Astrocyte (in vitro differentiated cells and primary cell): ENCODE data around the gene SORD. TPM values are rescaled to one million over a fixed set of nuclear protein-coding genes. Genes with fewer than 3 reads are reported as not detected.
"Not testable (repeated sequence)": the region's sequence is repeated elsewhere in the genome, so short reads cannot be mapped to it uniquely, and the experiment has no call there.

Experiments used
- DNase-seq: peaks from one replicate; pipeline ENCODE4 v3.0.0-alpha.2; 2010; ENCODE audit warnings: low read depth
- FAIRE-seq: peaks from 2 replicates; lab custom pipeline; 2011; peaks lifted over from hg19 to GRCh38; lab: Jason Lieb, UNC
- H2AFZ ChIP-seq: 2 replicates; pipeline ENCODE4 v1.6.0; 2012; ENCODE audit warnings: low read depth, low read length, inconsistent platforms
- H3K27ac ChIP-seq: 2 replicates; pipeline ENCODE4 v1.5.1; 2011; ENCODE audit warnings: low read depth, low read length, inconsistent platforms
- H3K27me3 ChIP-seq: 2 replicates; pipeline ENCODE4 v1.6.0; 2011; ENCODE audit warnings: low read length, inconsistent platforms; ENCODE audit not compliant: insufficient read depth
- H3K36me3 ChIP-seq: 2 replicates; pipeline ENCODE4 v1.5.1; 2011; ENCODE audit warnings: low read length, inconsistent platforms; ENCODE audit not compliant: insufficient read depth
- H3K4me1 ChIP-seq: 2 replicates; pipeline ENCODE4 v1.5.1; 2011; ENCODE audit warnings: low read length, inconsistent platforms; ENCODE audit not compliant: insufficient read depth
- H3K4me2 ChIP-seq: 2 replicates; pipeline ENCODE4 v1.6.0; 2012; ENCODE audit warnings: low read length, inconsistent platforms
- H3K4me3 ChIP-seq: 2 replicates; pipeline ENCODE4 v1.5.1; 2011; ENCODE audit warnings: low read depth, mild to moderate bottlenecking, low read length, inconsistent platforms; ENCODE audit not compliant: insufficient read depth
- H3K79me2 ChIP-seq: 2 replicates; pipeline ENCODE4 v1.6.0; 2012; ENCODE audit warnings: mild to moderate bottlenecking, low read length, inconsistent platforms; ENCODE audit not compliant: insufficient read depth
- H3K9ac ChIP-seq: 2 replicates; pipeline ENCODE4 v1.6.0; 2012; ENCODE audit warnings: mild to moderate bottlenecking, low read length, inconsistent platforms
- H3K9me3 ChIP-seq: 2 replicates; pipeline ENCODE4 v1.5.1; 2012; ENCODE audit warnings: low read depth, mild to moderate bottlenecking, low read length, inconsistent platforms; ENCODE audit not compliant: insufficient read depth
- H4K20me1 ChIP-seq: 2 replicates; pipeline ENCODE4 v1.6.0; 2012; ENCODE audit warnings: low read length, inconsistent platforms; ENCODE audit not compliant: insufficient read depth
- H3K27ac Mint-ChIP-seq: one replicate; pipeline ENCODE4 v1.8.0; 2021; ENCODE audit warnings: mild to moderate bottlenecking, mixed read lengths; ENCODE audit not compliant: unreplicated experiment
- H3K27me3 Mint-ChIP-seq: one replicate; pipeline ENCODE4 v1.8.0; 2021; ENCODE audit warnings: low read depth, mixed read lengths; ENCODE audit not compliant: unreplicated experiment
- H3K36me3 Mint-ChIP-seq: one replicate; pipeline ENCODE4 v1.8.0; 2021; ENCODE audit warnings: low read depth, mixed read lengths; ENCODE audit not compliant: unreplicated experiment
- H3K4me1 Mint-ChIP-seq: one replicate; pipeline ENCODE4 v1.8.0; 2021; ENCODE audit warnings: low read depth, mixed read lengths; ENCODE audit not compliant: unreplicated experiment
- H3K4me3 Mint-ChIP-seq: one replicate; pipeline ENCODE4 v1.8.0; 2021; ENCODE audit warnings: mild to moderate bottlenecking, moderate library complexity, mixed read lengths; ENCODE audit not compliant: unreplicated experiment
- H3K9me3 Mint-ChIP-seq: one replicate; pipeline ENCODE4 v1.8.0; 2021; ENCODE audit warnings: mild to moderate bottlenecking, mixed read lengths; ENCODE audit not compliant: unreplicated experiment
- total RNA-seq: library from RNA; stranded (reverse); gene quantifications from 2 replicates; pipeline ENCODE4 v1.2.1, GENCODE V29; 2021
- TF ChIP-seq, protein P1 (sequence below): IDR thresholded peaks from 2 replicates; pipeline ENCODE4 v1.5.1; 2011; ENCODE audit warnings: low read depth, mild to moderate bottlenecking, inconsistent platforms, low read length, moderate library complexity; ENCODE audit not compliant: insufficient read depth

SORD gene
- total RNA-seq, 1 donor from 2014 or later: 26.2 TPM

DNA sequence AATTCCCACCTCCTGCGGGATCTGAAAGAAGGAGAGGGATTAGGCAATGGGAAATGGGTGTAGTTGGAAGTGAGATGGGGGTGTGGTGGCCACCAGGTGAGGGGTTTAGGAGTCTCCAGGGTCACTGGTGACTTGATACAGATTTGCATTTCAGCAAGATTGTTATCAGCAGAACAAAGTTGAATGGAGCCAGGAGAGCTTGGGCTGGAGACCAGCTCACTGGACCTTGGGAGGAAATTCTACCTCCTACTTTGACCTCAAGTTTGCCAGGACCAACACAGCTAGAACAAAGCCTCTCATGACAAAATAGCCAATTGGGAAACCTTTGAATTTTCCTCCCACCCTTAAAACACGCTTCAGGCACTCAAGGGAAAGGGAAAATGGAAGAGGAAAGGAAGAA lies 9.5 kb downstream of the SORD start:
- H2AFZ ChIP-seq, DNase-seq, H4K20me1 ChIP-seq, H3K27me3 Mint-ChIP-seq, H3K4me2 ChIP-seq, H3K9me3 Mint-ChIP-seq, H3K27me3 ChIP-seq, H3K36me3 ChIP-seq, H3K4me1 ChIP-seq, H3K4me3 Mint-ChIP-seq, H3K9ac ChIP-seq, H3K9me3 ChIP-seq, H3K4me3 ChIP-seq, H3K4me1 Mint-ChIP-seq, FAIRE-seq, H3K27ac ChIP-seq, H3K79me2 ChIP-seq, H3K27ac Mint-ChIP-seq: not testable (repeated sequence)
- peaks cover 14% of the 10 kb centered on the region for H3K36me3 Mint-ChIP-seq

DNA sequence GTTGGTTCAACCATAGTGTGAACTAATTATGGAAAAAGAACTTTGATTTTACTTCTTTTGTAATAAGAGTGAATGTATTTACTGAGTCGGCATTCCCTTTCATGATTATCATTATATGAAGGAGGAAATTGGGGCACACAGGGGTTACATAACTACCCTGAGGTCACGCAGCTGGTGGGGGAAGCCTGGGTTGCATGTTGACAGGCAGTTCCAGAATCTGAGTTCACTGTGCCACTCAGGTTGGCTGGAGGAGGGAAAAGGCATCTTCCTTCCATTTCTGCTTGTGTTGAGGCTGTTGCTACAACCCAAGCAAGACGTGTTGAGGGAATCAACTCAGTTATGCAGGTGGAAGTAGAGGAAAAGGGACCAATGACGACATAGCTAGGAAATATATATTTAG lies 11.1 kb downstream of the SORD start:
- H3K4me1 Mint-ChIP-seq, H3K9me3 ChIP-seq, H3K4me3 Mint-ChIP-seq, H3K4me1 ChIP-seq, H3K36me3 ChIP-seq, DNase-seq, FAIRE-seq, H3K9ac ChIP-seq, H3K27me3 Mint-ChIP-seq, H3K4me3 ChIP-seq, H4K20me1 ChIP-seq, H3K9me3 Mint-ChIP-seq, H3K27ac ChIP-seq, H3K79me2 ChIP-seq, H3K27ac Mint-ChIP-seq, H3K4me2 ChIP-seq, H3K27me3 ChIP-seq, H2AFZ ChIP-seq: not testable (repeated sequence)
- peaks cover 12% of the 10 kb centered on the region for H3K36me3 Mint-ChIP-seq

DNA sequence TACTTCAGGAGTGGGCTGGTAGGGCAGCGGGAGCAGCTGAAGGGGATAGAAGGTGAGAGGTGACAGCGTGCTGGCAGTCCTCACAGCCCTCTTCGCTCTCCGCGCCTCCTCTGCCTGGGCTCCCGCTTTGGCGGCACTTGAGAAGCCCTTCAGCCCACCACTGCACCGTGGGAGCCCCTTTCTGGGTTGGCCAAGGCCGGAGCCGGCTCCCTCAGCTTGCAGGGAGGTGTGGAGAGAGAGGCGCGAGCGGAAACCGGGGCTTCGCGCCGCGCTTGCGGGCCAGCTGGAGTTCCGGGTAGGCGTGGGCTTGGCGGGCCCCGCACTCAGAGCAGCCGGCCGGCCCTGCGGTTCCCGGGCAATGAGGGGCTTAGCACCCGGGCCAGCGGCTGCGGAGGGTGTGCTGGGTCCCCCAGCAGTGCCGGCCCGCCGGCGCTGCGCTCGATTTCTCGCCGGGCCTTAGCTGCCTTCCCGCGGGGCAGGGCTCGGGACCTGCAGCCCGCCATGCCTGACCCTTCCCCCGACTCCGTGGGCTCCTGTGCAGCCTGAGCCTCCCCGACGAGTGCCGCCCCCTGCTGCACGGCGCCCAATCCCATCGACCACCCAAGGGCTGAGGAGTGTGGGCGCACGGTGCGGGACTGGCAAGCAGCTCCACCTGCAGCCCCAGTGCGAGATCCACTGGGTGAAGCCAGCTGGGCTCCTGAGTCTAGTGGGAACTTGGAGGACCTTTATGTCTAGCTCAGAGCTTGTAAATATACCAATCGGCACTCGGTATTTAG lies 11.8 kb downstream of the SORD start:
- not testable (repeated sequence) for H3K36me3 Mint-ChIP-seq, H2AFZ ChIP-seq, H3K4me1 ChIP-seq, FAIRE-seq, H3K4me3 Mint-ChIP-seq, H3K27ac Mint-ChIP-seq, H3K27me3 ChIP-seq, H3K4me1 Mint-ChIP-seq, H3K9me3 ChIP-seq, H4K20me1 ChIP-seq, H3K27me3 Mint-ChIP-seq, H3K27ac ChIP-seq, H3K36me3 ChIP-seq, H3K9ac ChIP-seq, H3K4me3 ChIP-seq, H3K9me3 Mint-ChIP-seq, DNase-seq, H3K79me2 ChIP-seq, H3K4me2 ChIP-seq

DNA sequence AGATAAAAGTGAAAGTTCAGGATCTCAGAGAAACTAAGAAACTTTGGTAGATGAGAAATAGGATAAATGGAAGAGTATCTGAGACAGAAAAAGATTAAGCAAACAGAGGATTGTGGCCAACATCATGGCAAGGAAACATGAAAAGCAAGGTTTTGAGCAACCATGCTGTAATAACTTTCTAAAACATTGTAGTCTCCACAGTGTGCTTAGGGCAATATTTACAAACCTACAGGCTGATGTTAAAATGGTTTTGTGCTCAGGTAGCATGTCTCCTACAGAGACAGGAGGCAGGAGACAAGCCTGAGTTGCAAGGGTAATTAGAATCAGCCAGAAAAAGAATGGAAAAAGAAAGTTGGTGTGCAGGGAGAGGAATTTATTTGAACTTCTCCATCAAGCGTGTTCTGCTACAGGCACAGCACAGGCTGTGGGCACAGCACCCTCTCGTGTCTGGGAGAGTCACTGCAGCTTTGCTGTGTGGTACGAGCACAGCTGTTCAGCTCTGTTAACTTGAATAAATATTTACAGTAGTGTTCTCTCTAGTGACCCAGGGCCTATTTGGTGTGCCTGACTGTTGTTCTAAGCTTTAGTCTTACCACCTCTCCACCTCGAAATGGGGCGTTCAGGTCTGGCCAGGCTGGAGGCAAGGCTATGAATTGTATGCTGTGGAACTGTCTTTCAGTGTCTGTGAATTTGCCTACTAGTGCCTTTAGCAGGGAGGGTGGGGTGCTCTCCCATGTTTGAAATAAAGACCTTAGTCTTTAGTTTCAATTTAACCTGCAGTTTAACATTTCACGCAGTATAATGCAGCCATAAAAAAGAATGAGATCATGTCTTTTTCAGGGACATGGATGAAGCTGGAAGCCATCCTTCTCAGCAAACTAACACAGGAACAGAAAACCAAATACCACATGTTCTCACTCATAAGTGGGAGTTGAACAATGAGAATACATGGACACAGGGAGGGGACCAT lies 14.1 kb downstream of the SORD start:
- FAIRE-seq, H3K9me3 Mint-ChIP-seq, H3K4me2 ChIP-seq, H3K4me1 Mint-ChIP-seq, H2AFZ ChIP-seq, H3K4me1 ChIP-seq, H3K36me3 ChIP-seq, H3K9me3 ChIP-seq, H3K79me2 ChIP-seq, H3K4me3 ChIP-seq, H3K27ac Mint-ChIP-seq, DNase-seq, H3K4me3 Mint-ChIP-seq, H3K36me3 Mint-ChIP-seq, H3K27me3 Mint-ChIP-seq, H3K9ac ChIP-seq, H4K20me1 ChIP-seq, H3K27me3 ChIP-seq, H3K27ac ChIP-seq: not testable (repeated sequence)
- TF ChIP-seq, protein P1, sequence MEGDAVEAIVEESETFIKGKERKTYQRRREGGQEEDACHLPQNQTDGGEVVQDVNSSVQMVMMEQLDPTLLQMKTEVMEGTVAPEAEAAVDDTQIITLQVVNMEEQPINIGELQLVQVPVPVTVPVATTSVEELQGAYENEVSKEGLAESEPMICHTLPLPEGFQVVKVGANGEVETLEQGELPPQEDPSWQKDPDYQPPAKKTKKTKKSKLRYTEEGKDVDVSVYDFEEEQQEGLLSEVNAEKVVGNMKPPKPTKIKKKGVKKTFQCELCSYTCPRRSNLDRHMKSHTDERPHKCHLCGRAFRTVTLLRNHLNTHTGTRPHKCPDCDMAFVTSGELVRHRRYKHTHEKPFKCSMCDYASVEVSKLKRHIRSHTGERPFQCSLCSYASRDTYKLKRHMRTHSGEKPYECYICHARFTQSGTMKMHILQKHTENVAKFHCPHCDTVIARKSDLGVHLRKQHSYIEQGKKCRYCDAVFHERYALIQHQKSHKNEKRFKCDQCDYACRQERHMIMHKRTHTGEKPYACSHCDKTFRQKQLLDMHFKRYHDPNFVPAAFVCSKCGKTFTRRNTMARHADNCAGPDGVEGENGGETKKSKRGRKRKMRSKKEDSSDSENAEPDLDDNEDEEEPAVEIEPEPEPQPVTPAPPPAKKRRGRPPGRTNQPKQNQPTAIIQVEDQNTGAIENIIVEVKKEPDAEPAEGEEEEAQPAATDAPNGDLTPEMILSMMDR: peak; percentile 91
